TTC549 (cell line): ENCODE measurements around the gene WWC2.
"Not testable (repeated sequence)": the region's sequence is repeated elsewhere in the genome, so short reads cannot be mapped to it uniquely, and the experiment has no call there.

ENCODE experiments used
- FAIRE-seq: peaks from 2 replicates; lab custom pipeline; 2012; peaks lifted over from hg19 to GRCh38; lab: Jason Lieb, UNC

Gene WWC2

GRCh38 chr4:183100827-183101226 lies 1.8 kb downstream of the WWC2 start:
- no peak for FAIRE-seq

- FAIRE-seq = no peak
Measured at GRCh38 chr4:183101956-183102480, 3.0 kb downstream of the WWC2 start.

GRCh38 chr4:183105092-183105491 lies 6.0 kb downstream of the WWC2 start:
- no peak for FAIRE-seq

GRCh38 chr4:183106839-183107238 lies 7.8 kb downstream of the WWC2 start:
- FAIRE-seq = no peak

- FAIRE-seq = no peak
Measured at GRCh38 chr4:183107891-183108459, 8.9 kb downstream of the WWC2 start.

GRCh38 chr4:183110244-183110643 lies 11.2 kb downstream of the WWC2 start:
- FAIRE-seq = no peak

GRCh38 chr4:183111452-183111885 lies 12.4 kb downstream of the WWC2 start:
- FAIRE-seq = no peak

GRCh38 chr4:183118141-183118540 lies 19.1 kb downstream of the WWC2 start:
- FAIRE-seq = no peak

- FAIRE-seq = no peak
Measured at GRCh38 chr4:183118585-183118984, 19.5 kb downstream of the WWC2 start.

- not testable (repeated sequence) for FAIRE-seq
Measured at GRCh38 chr4:183121660-183122059, 22.6 kb downstream of the WWC2 start.

- no peak for FAIRE-seq
Measured at GRCh38 chr4:183124228-183124627, 25.2 kb downstream of the WWC2 start.

- no peak for FAIRE-seq
Measured at GRCh38 chr4:183124865-183125264, 25.8 kb downstream of the WWC2 start.

- FAIRE-seq = no peak
Measured at GRCh38 chr4:183129125-183129524, 30.1 kb downstream of the WWC2 start.

GRCh38 chr4:183129675-183130074 lies 30.6 kb downstream of the WWC2 start:
- FAIRE-seq = no peak

- FAIRE-seq = no peak
Measured at GRCh38 chr4:183130328-183131155, 31.5 kb downstream of the WWC2 start.

- FAIRE-seq = no peak
Measured at GRCh38 chr4:183132081-183132480, 33.0 kb downstream of the WWC2 start.

GRCh38 chr4:183132865-183133264 lies 33.8 kb downstream of the WWC2 start:
- FAIRE-seq = no peak

- FAIRE-seq = no peak
Measured at GRCh38 chr4:183136855-183137254, 37.8 kb downstream of the WWC2 start.

- no peak for FAIRE-seq
Measured at GRCh38 chr4:183139058-183139750, 40.1 kb downstream of the WWC2 start.

GRCh38 chr4:183139972-183140570 lies 41.0 kb downstream of the WWC2 start:
- FAIRE-seq = no peak

GRCh38 chr4:183140911-183141320 lies 41.9 kb downstream of the WWC2 start:
- FAIRE-seq = no peak

GRCh38 chr4:183141997-183142396 lies 42.9 kb downstream of the WWC2 start:
- FAIRE-seq = no peak
